Measurements from ENCODE around the gene TTLL9.
"Not testable (repeated sequence)": the region's sequence is repeated elsewhere in the genome, so short reads cannot be mapped to it uniquely, and the experiment has no call there.

The TTLL9 gene

DNA sequence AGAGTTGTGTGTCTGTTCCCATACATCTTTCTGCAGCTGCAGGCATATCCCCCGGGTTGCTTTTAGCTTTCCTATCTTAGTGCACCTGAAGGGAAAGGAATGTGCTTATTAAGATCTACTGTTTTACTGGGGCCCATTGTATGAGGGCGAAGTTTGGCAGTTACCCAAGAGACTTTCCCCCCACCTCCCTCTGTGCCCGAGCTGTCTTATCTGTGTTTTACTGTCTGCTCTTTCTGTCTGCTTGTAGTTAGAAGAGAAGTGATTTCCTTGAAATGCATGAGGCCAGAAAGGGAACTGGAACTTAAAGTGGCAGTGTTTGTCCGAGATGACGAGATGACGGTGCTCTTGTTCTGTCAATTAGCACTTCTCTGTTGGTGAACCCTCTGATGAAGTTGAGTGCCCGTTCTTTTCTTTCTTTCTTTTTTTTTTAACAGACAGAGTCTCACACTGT is 47.6 kb downstream of the TTLL9 start:
- not testable (repeated sequence) for DNase-seq (ENCODE audit: low read depth in 2 of 2)

- DNase-seq (ENCODE audit: low read depth in 2 of 2): no peak
These were observed 48.2 kb downstream of the TTLL9 start for GRCh38 chr20:31918466-31919105.

GRCh38 chr20:31919410-31920155 is 49.1 kb downstream of the TTLL9 start:
- DNase-seq (ENCODE audit: low read depth in 2 of 2): no peak

- no peak for DNase-seq (ENCODE audit: low read depth in 2 of 2)
These were observed 49.9 kb downstream of the TTLL9 start for GRCh38 chr20:31920275-31920855.

- DNase-seq (ENCODE audit: low read depth in 2 of 2): not testable (repeated sequence)
These were observed 51.0 kb downstream of the TTLL9 start for GRCh38 chr20:31921480-31921879.

DNA sequence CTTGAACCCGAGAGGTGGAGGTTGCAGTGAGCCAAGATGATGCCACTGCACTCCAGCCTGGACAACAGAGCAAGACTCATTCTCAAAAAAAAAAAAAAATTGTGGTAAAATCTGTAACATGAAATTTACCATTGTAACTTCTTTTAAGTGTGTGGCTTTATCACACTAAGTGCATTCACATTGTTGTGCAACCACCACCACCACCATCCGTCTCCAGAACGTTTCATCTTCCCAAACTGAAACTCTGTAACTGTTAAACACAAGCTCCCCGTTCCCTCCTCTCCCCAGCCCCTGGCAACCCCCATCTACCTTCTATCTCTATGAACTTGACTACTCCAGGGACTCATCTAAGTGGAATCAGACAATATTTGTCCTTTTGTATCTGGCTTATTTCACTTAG is 51.7 kb downstream of the TTLL9 start:
- no peak for DNase-seq (ENCODE audit: low read depth in 2 of 2)

DNA sequence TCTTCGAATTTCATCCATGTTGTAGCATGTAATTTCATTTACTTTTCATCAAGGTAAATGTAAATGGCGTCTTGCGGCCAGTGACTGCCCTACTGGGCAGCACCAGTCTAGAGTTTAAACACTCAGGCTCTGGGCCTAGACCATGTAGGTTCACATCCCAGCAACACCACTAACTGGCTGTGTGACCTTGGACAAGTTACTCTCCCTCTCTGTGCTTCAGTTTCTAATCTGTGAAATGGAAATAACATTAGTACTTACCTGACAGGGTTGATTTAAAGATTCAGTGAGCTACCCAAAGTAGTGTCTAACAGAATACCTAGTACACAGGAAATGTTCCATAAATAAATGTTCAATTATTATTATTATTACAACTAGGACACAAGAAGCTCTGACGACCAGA is 52.2 kb downstream of the TTLL9 start:
- DNase-seq (ENCODE audit: low read depth in 2 of 2): no peak

- no peak for DNase-seq (ENCODE audit: low read depth in 2 of 2)
These were observed 53.2 kb downstream of the TTLL9 start for GRCh38 chr20:31923388-31924331.

DNA sequence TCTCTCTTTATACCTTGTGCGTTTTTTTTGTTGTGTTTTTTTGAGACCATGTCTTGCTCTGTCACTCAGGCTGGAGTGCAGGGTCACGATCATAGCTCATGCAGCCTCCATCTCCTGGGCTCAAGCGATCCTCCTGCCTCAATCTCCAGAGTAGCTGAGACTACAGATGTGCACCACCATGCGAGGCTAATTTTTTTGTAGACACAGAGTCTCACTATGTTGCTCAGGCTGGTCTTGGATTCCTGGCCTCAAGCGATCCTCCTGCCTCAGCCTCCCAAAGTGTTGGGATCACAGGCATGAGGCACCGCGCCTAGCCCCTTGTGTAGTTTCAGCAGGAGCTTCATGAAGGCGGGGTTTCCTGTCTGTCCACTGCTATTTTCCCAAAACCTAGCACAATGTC is 54.1 kb downstream of the TTLL9 start:
- DNase-seq (ENCODE audit: low read depth in 2 of 2): no peak

GRCh38 chr20:31925631-31926030 is 55.2 kb downstream of the TTLL9 start:
- no peak for DNase-seq (ENCODE audit: low read depth in 2 of 2)

DNA sequence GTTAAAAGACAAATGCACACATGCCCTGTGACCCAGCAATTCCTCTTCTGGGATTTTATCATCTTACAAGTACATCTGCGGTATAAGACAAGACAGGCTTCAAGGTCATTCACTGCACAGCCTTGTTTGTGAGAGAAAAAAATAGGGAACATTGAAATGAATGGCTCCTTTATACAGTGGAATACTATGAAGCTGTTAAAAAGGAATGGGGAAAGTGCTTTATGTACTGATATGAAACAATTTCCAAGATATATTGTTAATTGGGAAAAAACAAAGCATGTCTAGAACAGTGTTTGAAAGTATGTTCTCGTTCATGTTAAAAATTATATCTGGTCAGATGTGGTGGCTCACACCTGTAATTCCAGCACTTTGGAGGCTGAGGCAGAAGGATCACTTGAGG is 56.1 kb downstream of the TTLL9 start:
- no peak for DNase-seq (ENCODE audit: low read depth in 2 of 2)

GRCh38 chr20:31927627-31928159 is 57.3 kb downstream of the TTLL9 start:
- DNase-seq (ENCODE audit: low read depth in 2 of 2): no peak

- DNase-seq (ENCODE audit: low read depth in 2 of 2): not testable (repeated sequence)
These were observed 59.2 kb downstream of the TTLL9 start for GRCh38 chr20:31929631-31930030.

DNA sequence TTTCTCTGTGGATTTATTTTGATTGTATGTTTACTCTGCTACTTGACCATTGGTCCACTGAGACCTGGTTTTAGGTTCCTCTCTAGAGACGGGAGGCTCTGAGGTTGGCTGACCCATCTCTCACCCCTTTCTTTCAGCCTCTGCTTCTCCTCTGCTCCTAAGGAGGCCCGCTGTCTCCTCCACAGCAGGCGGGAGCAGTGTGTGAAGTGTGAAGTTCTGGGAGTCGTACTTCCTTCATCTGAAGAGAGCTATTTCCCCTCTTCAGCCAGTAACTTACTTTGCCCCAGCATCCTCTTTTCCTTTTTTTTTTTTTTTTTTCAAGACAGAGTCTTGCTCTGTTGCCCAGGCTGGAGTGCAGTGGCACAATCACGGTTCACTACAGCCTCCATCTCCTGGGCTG is 60.3 kb downstream of the TTLL9 start:
- DNase-seq (ENCODE audit: low read depth in 2 of 2): no peak

GRCh38 chr20:31933698-31934097 is 63.3 kb downstream of the TTLL9 start:
- DNase-seq (ENCODE audit: low read depth in 2 of 2): no peak

GRCh38 chr20:31934491-31934890 is 64.1 kb downstream of the TTLL9 start:
- no peak for DNase-seq (ENCODE audit: low read depth in 2 of 2)

DNA sequence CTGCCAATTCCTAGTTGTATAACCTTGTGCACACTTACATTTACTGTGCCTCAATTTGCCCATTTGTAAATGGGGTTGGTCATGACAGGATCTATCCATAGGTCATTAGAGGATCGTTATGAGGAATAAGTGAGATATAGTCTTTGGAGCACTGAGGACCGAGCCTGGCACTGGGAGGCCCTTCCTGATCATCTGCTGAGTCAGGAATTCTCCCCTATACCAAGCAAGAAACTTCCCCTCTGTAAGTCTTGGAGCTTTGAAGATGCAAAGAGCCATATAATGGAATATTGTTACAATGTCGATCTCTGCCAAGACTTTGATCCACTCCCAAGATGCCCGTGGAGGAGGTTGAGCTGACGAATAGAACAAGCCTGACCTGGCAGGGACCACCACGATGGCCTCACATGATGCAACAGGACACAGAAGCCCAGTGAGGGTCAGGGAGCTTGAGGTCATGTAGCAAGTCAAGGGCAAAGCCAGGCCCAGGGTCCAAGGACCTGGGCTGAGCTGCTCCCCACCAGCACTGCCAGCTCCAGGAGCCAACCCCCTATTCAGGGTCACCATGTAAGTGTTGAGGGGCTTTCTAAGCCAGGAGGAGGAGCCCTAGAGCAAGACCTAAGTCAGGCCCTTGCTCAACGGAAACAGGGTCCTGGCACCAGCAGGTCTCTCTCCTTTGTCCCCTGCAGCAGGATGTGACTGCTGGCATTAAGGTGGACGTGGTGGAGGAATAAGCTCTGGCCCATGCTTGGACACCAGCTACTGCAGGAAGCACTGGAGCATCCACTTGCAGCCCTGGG is 64.7 kb downstream of the TTLL9 start:
- DNase-seq (ENCODE audit: low read depth in 2 of 2): no peak

DNA sequence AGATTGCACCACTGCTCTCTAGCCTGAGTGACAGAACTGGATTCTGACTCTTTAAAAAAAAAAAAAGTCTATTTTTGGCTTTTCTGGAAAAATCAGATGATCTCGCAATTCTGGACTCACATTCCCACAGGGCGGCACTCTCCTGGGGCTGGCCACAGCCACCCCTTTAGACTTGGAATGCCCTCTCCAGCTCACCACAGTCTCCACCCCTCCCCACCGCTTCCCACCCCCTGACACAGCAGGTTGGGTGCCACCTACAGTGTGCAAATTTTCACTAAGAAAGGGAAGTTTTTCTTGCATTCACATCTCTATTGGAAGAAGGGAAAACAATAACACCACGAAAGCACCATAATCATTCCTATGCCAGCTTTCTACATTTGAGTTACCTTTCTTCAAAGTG is 66.0 kb downstream of the TTLL9 start:
- DNase-seq (ENCODE audit: low read depth in 2 of 2): no peak

- no peak for DNase-seq (ENCODE audit: low read depth in 2 of 2)
These were observed 67.4 kb downstream of the TTLL9 start for GRCh38 chr20:31937820-31938219.

DNA sequence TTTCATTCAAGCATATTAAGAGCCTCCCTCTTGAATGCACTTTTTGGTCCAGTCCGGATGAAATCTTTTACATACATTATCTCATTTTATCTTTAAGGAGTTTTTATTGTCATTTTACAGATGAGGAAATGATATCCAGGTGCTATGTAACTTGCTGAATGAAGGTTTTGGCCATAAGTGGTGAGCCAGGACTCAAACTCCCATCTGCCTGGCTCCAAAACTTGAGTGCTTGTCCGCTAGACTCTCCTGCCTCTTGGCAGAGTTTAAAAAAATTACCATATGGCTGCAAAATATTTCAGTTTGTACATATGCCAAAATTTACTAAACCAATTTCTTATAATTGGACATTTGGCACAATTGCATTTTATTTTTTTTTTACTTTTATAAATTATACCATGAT is 69.2 kb downstream of the TTLL9 start:
- no peak for DNase-seq (ENCODE audit: low read depth in 2 of 2)

DNA sequence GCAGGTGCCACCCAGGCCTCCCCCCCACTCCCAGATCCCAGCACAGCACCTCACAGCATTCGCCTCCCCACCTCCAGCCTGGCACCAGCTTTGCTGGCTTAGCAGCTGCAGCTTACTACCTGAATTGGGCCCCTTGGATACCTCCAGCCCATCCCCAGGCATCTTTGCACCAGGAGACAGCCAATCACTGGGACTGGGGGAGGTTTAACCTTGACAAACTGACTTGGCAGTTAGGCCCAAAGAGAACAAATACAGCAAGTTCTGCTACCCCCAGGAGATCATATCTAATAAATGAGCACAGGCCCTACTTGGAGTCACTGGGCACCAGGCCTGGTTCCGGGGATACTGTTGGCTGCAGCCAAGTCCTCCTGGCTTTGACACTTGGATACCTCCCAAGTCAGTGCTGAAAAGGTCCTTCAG is 72.6 kb downstream of the TTLL9 start:
- no peak for DNase-seq (ENCODE audit: low read depth in 2 of 2)

Data from stimulated activated CD8-positive, alpha-beta memory T cell treated with anti-CD3 and anti-CD28 coated beads, Interleukin-7, amount 100 ng/mL, for 1 hour (primary cell).